SK-N-SH (cell line): ENCODE data around the gene PA2G4. TPM values are rescaled to one million over a fixed set of nuclear protein-coding genes. Genes with fewer than 3 reads are reported as not detected.
A peak's percentile ranks its signal among the peaks of the same experiment; 100 is the strongest.

Experiments used
- CTCF ChIA-PET: fragments of 300-600, 350-600 bp; formaldehyde crosslinking; extraction: SDS; loops from one replicate; lab custom pipeline; 2021; lab: Yijun Ruan, JAX
- POLR2A ChIA-PET: fragments of 350-600 bp; sonication (Branson Sonifier 250); formaldehyde crosslinking; extraction: SDS; loops from one replicate; lab custom pipeline; 2020; ENCODE audit warnings: antibody characterized with exemption, inconsistent platforms; lab: Yijun Ruan, JAX
- DNase-seq: peaks from one replicate; pipeline ENCODE4 v3.0.0; 2012
- H2AFZ ChIP-seq: fragments of 200-600 bp; sonication (generic); 2 replicates; pipeline ENCODE4 v1.8.1; 2016; ENCODE audit warnings: antibody characterized with exemption, mild to moderate bottlenecking, low read depth
- H3F3A ChIP-seq: fragments of 200-600 bp; sonication (generic); replicated peaks from 2 replicates; pipeline ENCODE3; 2016; ENCODE audit warnings: antibody characterized with exemption, mild to moderate bottlenecking; ENCODE audit not compliant: insufficient read depth
- H3K27ac ChIP-seq, 2 experiments: fragments of 200-500 bp in 1 of 2; fragments of 200-600 bp in 1 of 2; sonication (Bioruptor generic) in 1 of 2; sonication (generic), shearing (Covaris generic) in 1 of 2; 2 replicates each; pipeline versions ENCODE4 v1.5.1 to v1.6.1; 2014 to 2016; ENCODE audit warnings: low read depth in 2 of 2, inconsistent platforms in 1 of 2, low read length in 1 of 2, mild to moderate bottlenecking in 1 of 2, mixed read lengths in 1 of 2
- H3K27me3 ChIP-seq: fragments of 200-600 bp; sonication (generic), shearing (Covaris generic); 2 replicates; pipeline ENCODE4 v1.6.1; 2016; ENCODE audit warnings: mixed run types; ENCODE audit not compliant: insufficient read depth
- H3K36me3 ChIP-seq, 2 experiments: fragments of 200-500 bp in 1 of 2; fragments of 200-600 bp in 1 of 2; sonication (Bioruptor generic) in 1 of 2; sonication (generic) in 1 of 2; replicated peaks in 1 of 2; 2 replicates each; pipeline versions ENCODE3 to v1.5.1; 2014 to 2016; ENCODE audit warnings: low read length in 1 of 2, mild to moderate bottlenecking in 1 of 2; ENCODE audit not compliant: insufficient read depth in 2 of 2, control insufficient read depth in 1 of 2
- H3K4me1 ChIP-seq, 2 experiments: fragments of 200-500 bp in 1 of 2; fragments of 200-600 bp in 1 of 2; sonication (Bioruptor generic) in 1 of 2; sonication (generic), shearing (Covaris generic) in 1 of 2; 2 replicates each; pipeline versions ENCODE4 v1.5.1 to v1.6.1; 2014 to 2016; ENCODE audit warnings: low read depth in 1 of 2, low read length in 1 of 2, mixed run types in 1 of 2; ENCODE audit not compliant: insufficient read depth in 2 of 2, control insufficient read depth in 1 of 2
- H3K4me2 ChIP-seq: fragments of 200-600 bp; sonication (generic), shearing (Covaris generic); 2 replicates; pipeline ENCODE4 v1.6.1; 2017; ENCODE audit warnings: mixed run types
- H3K4me3 ChIP-seq, 2 experiments: fragments of 200-500 bp in 1 of 2; fragments of 200-600 bp in 1 of 2; sonication (Bioruptor generic) in 1 of 2; sonication (generic), shearing (Covaris generic) in 1 of 2; 2 replicates each; pipeline versions ENCODE4 v1.5.1 to v1.8.1; 2014 to 2016; ENCODE audit warnings: low read depth in 2 of 2, inconsistent platforms in 1 of 2, low read length in 1 of 2, mild to moderate bottlenecking in 1 of 2, mixed read lengths in 1 of 2, moderate library complexity in 1 of 2
- H3K79me2 ChIP-seq: fragments of 200-600 bp; sonication (generic); 2 replicates; pipeline ENCODE4 v1.8.1; 2017; ENCODE audit warnings: mild to moderate bottlenecking; ENCODE audit not compliant: insufficient read depth
- H3K9ac ChIP-seq: fragments of 200-600 bp; sonication (generic); 2 replicates; pipeline ENCODE4 v1.6.1; 2017; ENCODE audit warnings: mixed run types
- H3K9me2 ChIP-seq: fragments of 200-600 bp; sonication (generic); 2 replicates; pipeline ENCODE4 v1.6.1; 2017; ENCODE audit warnings: mixed run types
- H3K9me3 ChIP-seq: fragments of 200-600 bp; sonication (generic); 2 replicates; pipeline ENCODE4 v1.6.1; 2017; ENCODE audit warnings: mixed run types, mild to moderate bottlenecking, moderate library complexity
- H4K20me1 ChIP-seq: fragments of 200-600 bp; sonication (generic); 2 replicates; pipeline ENCODE4 v1.6.1; 2017; ENCODE audit warnings: mild to moderate bottlenecking, mixed run types; ENCODE audit not compliant: insufficient read depth
- CHD2 ChIP-seq: fragments of 150-350 bp; IDR thresholded peaks from 2 replicates; pipeline ENCODE4 v1.6.1; 2018; ENCODE audit warnings: low read length; ENCODE audit not compliant: partially characterized antibody
- FOSL2 ChIP-seq: IDR thresholded peaks from 2 replicates; pipeline ENCODE4 v1.4.0; 2012; ENCODE audit warnings: low read depth, mild to moderate bottlenecking, moderate library complexity, borderline replicate concordance
- FOXM1 ChIP-seq: IDR thresholded peaks from 2 replicates; pipeline ENCODE4 v1.4.0; 2012; ENCODE audit warnings: low read depth, mild to moderate bottlenecking
- GABPA ChIP-seq: IDR thresholded peaks from 2 replicates; pipeline ENCODE4 v1.4.0; 2012; ENCODE audit warnings: low read depth, mild to moderate bottlenecking
- GATA2 ChIP-seq: sonication (generic); formaldehyde crosslinking; IDR thresholded peaks from 2 replicates; pipeline ENCODE4 v1.5.0; 2020; ENCODE audit warnings: mild to moderate bottlenecking, missing genetic modification reagents
- MXI1 ChIP-seq: IDR thresholded peaks from 2 replicates; pipeline ENCODE4 v1.6.1; 2012; ENCODE audit warnings: mild to moderate bottlenecking, low read depth, low read length, improper control_type of control experiment
- NFIC ChIP-seq: IDR thresholded peaks from 2 replicates; pipeline ENCODE4 v1.4.0; 2012; ENCODE audit warnings: borderline replicate concordance
- RAD21 ChIP-seq: IDR thresholded peaks from 2 replicates; pipeline ENCODE4 v1.6.1; 2012; ENCODE audit warnings: mild to moderate bottlenecking, low read length
- RCOR1 ChIP-seq: fragments of 150-350 bp; IDR thresholded peaks from 2 replicates; pipeline ENCODE4 v1.6.1; 2017; ENCODE audit warnings: antibody characterized with exemption, low read length
- SIN3A ChIP-seq: IDR thresholded peaks from 2 replicates; pipeline ENCODE4 v1.6.1; 2012; ENCODE audit warnings: low read depth, mild to moderate bottlenecking, low read length, moderate library complexity, borderline replicate concordance
- SMC3 ChIP-seq: IDR thresholded peaks from 2 replicates; pipeline ENCODE4 v1.6.1; 2012; ENCODE audit warnings: low read depth, low read length, improper control_type of control experiment
- TCF12 ChIP-seq: IDR thresholded peaks from 2 replicates; pipeline ENCODE4 v1.4.0; 2012
- WGBS: methylation state at CpG from one replicate; pipeline ENCODE4 v1.1.6; 2017; ENCODE audit warnings: low lambda C conversion rate; 5-methylcytosine and 5-hydroxymethylcytosine counted together
- polyA plus RNA-seq, 3 experiments: library from polyadenylated mRNA; depleted of rRNA; stranded (reverse); fragments of >200 nt; gene quantifications; 2 replicates each; pipeline ENCODE4 v1.2.3, GENCODE V29; 2012
- TF ChIP-seq, protein P1 (sequence below): IDR thresholded peaks from 2 replicates; pipeline ENCODE4 v1.4.0; 2012; ENCODE audit warnings: low read depth, borderline replicate concordance
- TF ChIP-seq, protein P2 (sequence below): IDR thresholded peaks from 2 replicates; pipeline ENCODE4 v1.4.0; 2012; ENCODE audit warnings: low read depth, borderline replicate concordance
- TF ChIP-seq, protein P3 (sequence below): fragments of 150-350 bp; IDR thresholded peaks from 2 replicates; pipeline ENCODE4 v1.6.1; 2017; ENCODE audit warnings: antibody characterized with exemption, low read length, low read depth, borderline replicate concordance
- TF ChIP-seq, protein P4 (sequence below): IDR thresholded peaks from 2 replicates; pipeline ENCODE4 v1.4.0; 2012; ENCODE audit warnings: low read depth
- TF ChIP-seq, protein P5 (sequence below): fragments of 200-600 bp; sonication (generic); IDR thresholded peaks from 2 replicates; pipeline ENCODE4 v1.6.1; 2017; ENCODE audit warnings: antibody characterized with exemption, mild to moderate bottlenecking, moderate library complexity

PA2G4 gene
- polyA plus RNA-seq, 1 of the 3 experiments (the other 2 are of a cell fraction) = 207 TPM

DNA sequence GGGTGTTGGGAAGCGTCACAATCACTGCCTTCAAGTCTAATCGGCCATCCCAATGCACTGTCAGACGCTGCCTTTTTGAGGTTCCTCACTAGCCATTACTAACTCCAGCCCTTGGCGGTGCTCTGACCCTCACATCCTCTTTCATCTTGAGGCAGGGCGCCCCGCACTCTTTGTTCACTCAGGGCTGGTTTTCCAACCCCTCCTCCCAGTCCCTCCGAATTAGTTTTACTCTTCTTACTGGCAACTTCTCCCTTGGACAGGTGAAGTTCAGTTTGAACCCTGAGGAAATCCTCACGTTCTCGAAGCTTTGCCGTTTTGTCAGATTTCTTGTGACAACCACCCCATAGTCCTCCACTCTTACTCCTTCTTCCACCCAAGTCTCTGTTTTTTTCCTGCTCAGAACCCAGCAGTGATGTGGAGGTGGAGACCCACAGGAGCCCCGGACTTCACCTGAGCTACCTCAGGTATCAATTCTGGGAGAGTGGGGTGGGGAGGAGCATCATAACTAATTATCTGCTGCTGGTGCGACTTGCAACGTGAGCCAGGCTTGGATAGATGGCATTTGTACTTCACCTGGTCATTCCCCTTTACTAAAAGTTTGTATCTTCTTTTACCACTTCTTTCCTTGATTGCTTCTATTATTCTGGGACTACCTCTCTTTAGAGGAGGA lies 14.5 kb downstream of the PA2G4 start:
- Histone ChIP-seq H2AFZ (peak overlapping the region; percentile 23; the same call in 1 of the 2 replicates), H4K20me1 (peaks cover 3% of the 10 kb centered on the region; the same call in 1 of the 2 replicates), H3K27me3 (no peaks in the 10 kb centered on the region), H3K4me1 (peaks cover 18 to 20% of the 10 kb centered on the region in 2 experiments; a peak in 3 of 4 replicates), H3K9me3 (no peaks in the 10 kb centered on the region), H3K79me2 (peaks cover 47% of the 10 kb centered on the region), H3K27ac (peak overlapping the region; percentile 90 to 93), H3K36me3 (peaks cover 10 to 28% of the 10 kb centered on the region in 2 experiments), H3K4me3 (peak overlapping the region; percentile 79 to 89), H3K4me2 (peak overlapping the region; percentile 93), H3K9me2 (no peaks in the 10 kb centered on the region), H3F3A (peaks cover 30% of the 10 kb centered on the region), H3K9ac (peak overlapping the region; percentile 72)
- ChIA-PET POLR2A (interaction anchor here (0.6 to 2.5 kb wide), 20 partner anchors 8 to 289 kb away, joined by 3 to 44 read pairs (median 4); partner anchors contain the start of genes DNAJC14, ERBB3, ESYT1 and MYL6), CTCF (interaction anchor here (0.6 to 16.0 kb wide), 29 partner anchors 8 to 511 kb away, joined by 3 to 272 read pairs (median 4); partner anchors contain the start of genes ANKRD52, ERBB3, ESYT1 and MYL6)
- 2% methylated on average over 13 of the region's 13 CpGs for WGBS
- DNase-seq = no peak
- TF ChIP-seq, protein P1, sequence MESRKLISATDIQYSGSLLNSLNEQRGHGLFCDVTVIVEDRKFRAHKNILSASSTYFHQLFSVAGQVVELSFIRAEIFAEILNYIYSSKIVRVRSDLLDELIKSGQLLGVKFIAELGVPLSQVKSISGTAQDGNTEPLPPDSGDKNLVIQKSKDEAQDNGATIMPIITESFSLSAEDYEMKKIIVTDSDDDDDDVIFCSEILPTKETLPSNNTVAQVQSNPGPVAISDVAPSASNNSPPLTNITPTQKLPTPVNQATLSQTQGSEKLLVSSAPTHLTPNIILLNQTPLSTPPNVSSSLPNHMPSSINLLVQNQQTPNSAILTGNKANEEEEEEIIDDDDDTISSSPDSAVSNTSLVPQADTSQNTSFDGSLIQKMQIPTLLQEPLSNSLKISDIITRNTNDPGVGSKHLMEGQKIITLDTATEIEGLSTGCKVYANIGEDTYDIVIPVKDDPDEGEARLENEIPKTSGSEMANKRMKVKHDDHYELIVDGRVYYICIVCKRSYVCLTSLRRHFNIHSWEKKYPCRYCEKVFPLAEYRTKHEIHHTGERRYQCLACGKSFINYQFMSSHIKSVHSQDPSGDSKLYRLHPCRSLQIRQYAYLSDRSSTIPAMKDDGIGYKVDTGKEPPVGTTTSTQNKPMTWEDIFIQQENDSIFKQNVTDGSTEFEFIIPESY = no peak
- TF ChIP-seq CHD2 = no peak
- TF ChIP-seq, protein P2, sequence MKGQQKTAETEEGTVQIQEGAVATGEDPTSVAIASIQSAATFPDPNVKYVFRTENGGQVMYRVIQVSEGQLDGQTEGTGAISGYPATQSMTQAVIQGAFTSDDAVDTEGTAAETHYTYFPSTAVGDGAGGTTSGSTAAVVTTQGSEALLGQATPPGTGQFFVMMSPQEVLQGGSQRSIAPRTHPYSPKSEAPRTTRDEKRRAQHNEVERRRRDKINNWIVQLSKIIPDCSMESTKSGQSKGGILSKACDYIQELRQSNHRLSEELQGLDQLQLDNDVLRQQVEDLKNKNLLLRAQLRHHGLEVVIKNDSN = no peak

DNA sequence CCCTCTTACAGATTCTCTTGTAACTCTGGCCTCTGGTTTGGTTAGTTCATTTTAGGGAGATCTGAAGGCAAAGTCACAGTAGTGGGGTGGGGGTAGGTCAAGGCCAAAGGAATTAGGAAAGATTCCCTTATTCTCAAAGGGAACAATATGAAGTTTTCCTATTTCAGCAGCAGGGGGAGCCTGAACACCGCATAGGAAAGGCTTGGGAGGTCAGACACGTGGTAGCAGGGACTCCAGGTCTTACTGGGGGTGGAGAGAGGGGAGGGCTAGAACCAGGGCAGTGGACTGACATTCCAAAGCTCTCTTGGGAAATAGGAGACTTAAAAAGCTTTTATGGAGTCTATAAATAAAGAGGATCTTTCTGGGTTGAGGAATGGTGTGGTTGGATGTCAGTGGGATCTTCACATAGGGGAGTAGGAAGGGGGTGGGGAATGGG lies 15.0 kb downstream of the PA2G4 start:
- Histone ChIP-seq H3K9ac (peak overlapping the region; percentile 72; the same call in 1 of the 2 replicates), H4K20me1 (peaks cover 3% of the 10 kb centered on the region; the same call in 1 of the 2 replicates), H3K4me3 (peak overlapping the region; percentile 79 to 89), H3K27ac (peak overlapping the region; percentile 90 to 93), H3K4me1 (peaks cover 18 to 20% of the 10 kb centered on the region in 2 experiments; a peak in 3 of 4 replicates), H3F3A (peaks cover 30% of the 10 kb centered on the region), H3K9me2 (no peaks in the 10 kb centered on the region), H3K9me3 (no peaks in the 10 kb centered on the region), H3K27me3 (no peaks in the 10 kb centered on the region), H2AFZ (no peak overlapping the region), H3K79me2 (peaks cover 52% of the 10 kb centered on the region), H3K36me3 (peaks cover 10 to 25% of the 10 kb centered on the region in 2 experiments), H3K4me2 (peak overlapping the region; percentile 93)
- CTCF ChIA-PET = interaction anchor here (0.6 to 16.0 kb wide), 25 partner anchors 8 to 232 kb away, joined by 3 to 272 read pairs (median 4); partner anchors contain the start of genes ANKRD52, ESYT1, MYL6 and MYL6B
- peak; percentile 85 for DNase-seq
- 2% methylated on average over 2 of the region's 2 CpGs for WGBS
- TF ChIP-seq GABPA (0 out of 2 replicates have a peak, but pooled peaks have one; percentile 35), FOSL2 (no peak), SIN3A (peak; percentile 75; the same call in 1 of the 2 replicates), RAD21 (peak; percentile 86), RCOR1 (peak; percentile 49; the same call in 1 of the 2 replicates), GATA2 (CRISPR knock-in tag) (no peak), MXI1 (peak; percentile 99), FOXM1 (no peak), SMC3 (peak; percentile 51), TCF12 (0 out of 2 replicates have a peak, but pooled peaks have one; percentile 5), NFIC (no peak)
- TF ChIP-seq, protein P3, sequence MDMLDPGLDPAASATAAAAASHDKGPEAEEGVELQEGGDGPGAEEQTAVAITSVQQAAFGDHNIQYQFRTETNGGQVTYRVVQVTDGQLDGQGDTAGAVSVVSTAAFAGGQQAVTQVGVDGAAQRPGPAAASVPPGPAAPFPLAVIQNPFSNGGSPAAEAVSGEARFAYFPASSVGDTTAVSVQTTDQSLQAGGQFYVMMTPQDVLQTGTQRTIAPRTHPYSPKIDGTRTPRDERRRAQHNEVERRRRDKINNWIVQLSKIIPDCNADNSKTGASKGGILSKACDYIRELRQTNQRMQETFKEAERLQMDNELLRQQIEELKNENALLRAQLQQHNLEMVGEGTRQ = no peak
- TF ChIP-seq, protein P4, sequence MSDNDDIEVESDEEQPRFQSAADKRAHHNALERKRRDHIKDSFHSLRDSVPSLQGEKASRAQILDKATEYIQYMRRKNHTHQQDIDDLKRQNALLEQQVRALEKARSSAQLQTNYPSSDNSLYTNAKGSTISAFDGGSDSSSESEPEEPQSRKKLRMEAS = peak; percentile 97
- TF ChIP-seq, protein P2 = peak; percentile 77; the same call in 1 of the 2 replicates
- TF ChIP-seq, protein P5, sequence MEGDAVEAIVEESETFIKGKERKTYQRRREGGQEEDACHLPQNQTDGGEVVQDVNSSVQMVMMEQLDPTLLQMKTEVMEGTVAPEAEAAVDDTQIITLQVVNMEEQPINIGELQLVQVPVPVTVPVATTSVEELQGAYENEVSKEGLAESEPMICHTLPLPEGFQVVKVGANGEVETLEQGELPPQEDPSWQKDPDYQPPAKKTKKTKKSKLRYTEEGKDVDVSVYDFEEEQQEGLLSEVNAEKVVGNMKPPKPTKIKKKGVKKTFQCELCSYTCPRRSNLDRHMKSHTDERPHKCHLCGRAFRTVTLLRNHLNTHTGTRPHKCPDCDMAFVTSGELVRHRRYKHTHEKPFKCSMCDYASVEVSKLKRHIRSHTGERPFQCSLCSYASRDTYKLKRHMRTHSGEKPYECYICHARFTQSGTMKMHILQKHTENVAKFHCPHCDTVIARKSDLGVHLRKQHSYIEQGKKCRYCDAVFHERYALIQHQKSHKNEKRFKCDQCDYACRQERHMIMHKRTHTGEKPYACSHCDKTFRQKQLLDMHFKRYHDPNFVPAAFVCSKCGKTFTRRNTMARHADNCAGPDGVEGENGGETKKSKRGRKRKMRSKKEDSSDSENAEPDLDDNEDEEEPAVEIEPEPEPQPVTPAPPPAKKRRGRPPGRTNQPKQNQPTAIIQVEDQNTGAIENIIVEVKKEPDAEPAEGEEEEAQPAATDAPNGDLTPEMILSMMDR = peak; percentile 78
- POLR2A ChIA-PET = interaction anchor here (1.0 to 1.9 kb wide), 5 partner anchors 9 to 102 kb away, joined by 3 to 7 read pairs (median 4); partner anchors contain the start of genes ESYT1 and RNF41
